ENCODE measurements around the gene LY6G6F.

DNA sequence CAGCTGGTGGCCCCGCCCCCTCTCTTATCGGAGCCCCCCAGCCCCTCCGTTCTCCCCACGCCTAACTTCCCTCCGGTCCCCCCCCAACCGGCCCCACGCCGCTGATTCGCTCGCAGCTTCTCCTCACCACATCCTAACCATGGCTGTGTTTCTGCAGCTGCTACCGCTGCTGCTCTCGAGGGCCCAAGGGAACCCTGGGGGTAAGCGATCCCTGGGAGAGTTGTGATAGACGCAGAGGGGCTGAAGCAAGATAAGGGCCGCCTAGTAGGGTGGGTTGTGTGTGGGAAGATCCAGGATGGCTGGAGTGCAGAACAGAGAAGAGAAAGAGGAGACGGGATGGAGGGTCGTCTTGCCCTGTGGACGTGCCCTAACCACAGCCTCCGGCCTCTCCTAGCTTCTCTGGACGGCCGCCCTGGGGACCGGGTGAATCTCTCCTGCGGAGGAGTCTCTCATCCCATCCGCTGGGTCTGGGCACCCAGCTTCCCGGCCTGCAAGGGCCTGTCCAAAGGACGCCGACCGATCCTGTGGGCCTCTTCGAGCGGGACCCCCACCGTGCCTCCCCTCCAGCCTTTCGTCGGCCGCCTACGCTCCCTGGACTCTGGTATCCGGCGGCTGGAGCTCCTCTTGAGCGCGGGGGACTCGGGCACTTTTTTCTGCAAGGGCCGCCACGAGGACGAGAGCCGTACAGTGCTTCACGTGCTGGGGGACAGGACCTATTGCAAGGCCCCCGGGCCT lies 16.7 kb downstream of the LY6G6F start, which contains the start of gene MPIG6B:
- no peak for TF ChIP-seq EZH2phosphoT487 (IDR thresholded peaks at IDR 0.05; ENCODE audit: unreplicated experiment)
- TF ChIP-seq, protein P1, sequence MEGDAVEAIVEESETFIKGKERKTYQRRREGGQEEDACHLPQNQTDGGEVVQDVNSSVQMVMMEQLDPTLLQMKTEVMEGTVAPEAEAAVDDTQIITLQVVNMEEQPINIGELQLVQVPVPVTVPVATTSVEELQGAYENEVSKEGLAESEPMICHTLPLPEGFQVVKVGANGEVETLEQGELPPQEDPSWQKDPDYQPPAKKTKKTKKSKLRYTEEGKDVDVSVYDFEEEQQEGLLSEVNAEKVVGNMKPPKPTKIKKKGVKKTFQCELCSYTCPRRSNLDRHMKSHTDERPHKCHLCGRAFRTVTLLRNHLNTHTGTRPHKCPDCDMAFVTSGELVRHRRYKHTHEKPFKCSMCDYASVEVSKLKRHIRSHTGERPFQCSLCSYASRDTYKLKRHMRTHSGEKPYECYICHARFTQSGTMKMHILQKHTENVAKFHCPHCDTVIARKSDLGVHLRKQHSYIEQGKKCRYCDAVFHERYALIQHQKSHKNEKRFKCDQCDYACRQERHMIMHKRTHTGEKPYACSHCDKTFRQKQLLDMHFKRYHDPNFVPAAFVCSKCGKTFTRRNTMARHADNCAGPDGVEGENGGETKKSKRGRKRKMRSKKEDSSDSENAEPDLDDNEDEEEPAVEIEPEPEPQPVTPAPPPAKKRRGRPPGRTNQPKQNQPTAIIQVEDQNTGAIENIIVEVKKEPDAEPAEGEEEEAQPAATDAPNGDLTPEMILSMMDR (conservative IDR thresholded peaks at IDR 0.05; ENCODE audit: low read depth in 2 of 2) = no peak
